Testis (tissue), 2 donors: Measurements from ENCODE around the gene HLF.

Experiments
- CTCF ChIP-seq, 3 experiments: fragments of 450-650 bp in 2 of 3; fragments of 200-600 bp in 1 of 3; sonication (generic) in 1 of 3; IDR thresholded peaks; one replicate each; pipeline ENCODE4 v1.5.1; 2016 to 2019; ENCODE audit warnings: antibody characterized with exemption in 3 of 3, mild to moderate bottlenecking in 2 of 3, moderate library complexity in 1 of 3
- POLR2A ChIP-seq: fragments of 450-650 bp; IDR thresholded peaks from one replicate; pipeline ENCODE4 v1.6.1; 2017; ENCODE audit warnings: antibody characterized with exemption, mild to moderate bottlenecking, moderate library complexity

DNA sequence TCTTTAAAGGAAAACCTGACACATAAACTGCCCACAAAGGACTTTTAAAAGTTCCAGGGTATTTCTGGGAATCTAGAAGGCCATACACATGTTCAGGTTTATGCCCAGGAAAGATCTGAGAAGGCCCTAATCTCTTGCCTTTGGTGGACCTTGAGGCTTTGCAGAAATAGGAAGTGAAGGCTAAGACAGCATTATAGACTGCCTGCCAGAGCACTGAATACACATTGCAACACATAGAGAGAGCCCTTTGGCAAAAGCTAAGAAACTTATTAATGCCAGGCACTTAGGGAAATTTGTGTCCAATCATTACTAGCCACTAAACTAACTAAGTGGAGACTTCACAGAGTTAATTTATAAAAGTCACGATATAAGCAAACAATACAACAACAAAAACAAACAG lies 86.5 kb downstream of the HLF start:
- TF ChIP-seq CTCF (IDR thresholded peaks at IDR 0.05): no peak
- no peak for TF ChIP-seq POLR2A
